ENCODE results near the gene MMP2. TPM values are rescaled to one million over a fixed set of nuclear protein-coding genes. Genes with fewer than 3 reads are reported as not detected.

Gene MMP2
- total and polyA plus RNA-seq, 2 of the 13 experiments (the other 11 are each of a cell fraction or from before 2014, with no cell fraction given) = 0.31 to 1.3 TPM

- TF ChIP-seq PATZ1 (CRISPR knock-in tag; IDR thresholded peaks at IDR 0.05) (peak; percentile 47; the same call in 1 of the 2 replicates), SAP130 (CRISPR knock-in tag; IDR thresholded peaks at IDR 0.05; ENCODE audit: low read depth) (0 out of 2 replicates have a peak, but pooled peaks have one; percentile 27), BCL6 (CRISPR knock-in tag; IDR thresholded peaks at IDR 0.05) (peak; percentile 77), HMG20A (CRISPR knock-in tag; IDR thresholded peaks at IDR 0.05; ENCODE audit: borderline replicate concordance) (peak; percentile 78; the same call in 1 of the 2 replicates), FOXO1 (CRISPR knock-in tag; IDR thresholded peaks at IDR 0.05) (0 out of 2 replicates have a peak, but pooled peaks have one; percentile 13), GABPA (IDR thresholded peaks at IDR 0.05; ENCODE audit: low read depth, low read length) (no peak), GABPA (CRISPR knock-in tag; IDR thresholded peaks at IDR 0.05; ENCODE audit: low read depth) (peak; percentile 31; the same call in 1 of the 2 replicates), PAX8 (CRISPR knock-in tag; IDR thresholded peaks at IDR 0.05; ENCODE audit: borderline replicate concordance) (no peak), TCF7 (IDR thresholded peaks at IDR 0.05; ENCODE audit: low read depth) (peak; percentile 49; the same call in 1 of the 2 replicates), HOMEZ (CRISPR knock-in tag; IDR thresholded peaks at IDR 0.05; ENCODE audit: low read depth) (peak; percentile 40; the same call in 1 of the 2 replicates), ZSCAN9 (CRISPR knock-in tag; IDR thresholded peaks at IDR 0.05; ENCODE audit: borderline replicate concordance) (no peak), SOX13 (IDR thresholded peaks at IDR 0.05) (no peak), SOX13 (CRISPR knock-in tag; conservative IDR thresholded peaks at IDR 0.05 in 1 of 2, IDR thresholded peaks at IDR 0.05 in 1 of 2) (peak in 1 of 2 experiments; percentile 49; a peak in 1 of 4 replicates), ZNF792 (CRISPR knock-in tag; IDR thresholded peaks at IDR 0.05) (no peak), HMG20B (CRISPR knock-in tag; conservative IDR thresholded peaks at IDR 0.05) (0 out of 2 replicates have a peak, but pooled peaks have one; percentile 33), GABPB1 (CRISPR knock-in tag; IDR thresholded peaks at IDR 0.05) (peak; percentile 14; the same call in 1 of the 2 replicates), ISL2 (CRISPR knock-in tag; IDR thresholded peaks at IDR 0.05) (0 out of 2 replicates have a peak, but pooled peaks have one; percentile 20)
- TF ChIP-seq, protein P1, sequence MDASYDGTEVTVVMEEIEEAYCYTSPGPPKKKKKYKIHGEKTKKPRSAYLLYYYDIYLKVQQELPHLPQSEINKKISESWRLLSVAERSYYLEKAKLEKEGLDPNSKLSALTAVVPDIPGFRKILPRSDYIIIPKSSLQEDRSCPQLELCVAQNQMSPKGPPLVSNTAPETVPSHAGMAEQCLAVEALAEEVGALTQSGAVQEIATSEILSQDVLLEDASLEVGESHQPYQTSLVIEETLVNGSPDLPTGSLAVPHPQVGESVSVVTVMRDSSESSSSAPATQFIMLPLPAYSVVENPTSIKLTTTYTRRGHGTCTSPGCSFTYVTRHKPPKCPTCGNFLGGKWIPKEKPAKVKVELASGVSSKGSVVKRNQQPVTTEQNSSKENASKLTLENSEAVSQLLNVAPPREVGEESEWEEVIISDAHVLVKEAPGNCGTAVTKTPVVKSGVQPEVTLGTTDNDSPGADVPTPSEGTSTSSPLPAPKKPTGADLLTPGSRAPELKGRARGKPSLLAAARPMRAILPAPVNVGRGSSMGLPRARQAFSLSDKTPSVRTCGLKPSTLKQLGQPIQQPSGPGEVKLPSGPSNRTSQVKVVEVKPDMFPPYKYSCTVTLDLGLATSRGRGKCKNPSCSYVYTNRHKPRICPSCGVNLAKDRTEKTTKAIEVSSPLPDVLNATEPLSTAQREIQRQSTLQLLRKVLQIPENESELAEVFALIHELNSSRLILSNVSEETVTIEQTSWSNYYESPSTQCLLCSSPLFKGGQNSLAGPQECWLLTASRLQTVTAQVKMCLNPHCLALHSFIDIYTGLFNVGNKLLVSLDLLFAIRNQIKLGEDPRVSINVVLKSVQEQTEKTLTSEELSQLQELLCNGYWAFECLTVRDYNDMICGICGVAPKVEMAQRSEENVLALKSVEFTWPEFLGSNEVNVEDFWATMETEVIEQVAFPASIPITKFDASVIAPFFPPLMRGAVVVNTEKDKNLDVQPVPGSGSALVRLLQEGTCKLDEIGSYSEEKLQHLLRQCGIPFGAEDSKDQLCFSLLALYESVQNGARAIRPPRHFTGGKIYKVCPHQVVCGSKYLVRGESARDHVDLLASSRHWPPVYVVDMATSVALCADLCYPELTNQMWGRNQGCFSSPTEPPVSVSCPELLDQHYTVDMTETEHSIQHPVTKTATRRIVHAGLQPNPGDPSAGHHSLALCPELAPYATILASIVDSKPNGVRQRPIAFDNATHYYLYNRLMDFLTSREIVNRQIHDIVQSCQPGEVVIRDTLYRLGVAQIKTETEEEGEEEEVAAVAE (CRISPR knock-in tag; IDR thresholded peaks at IDR 0.05; ENCODE audit: borderline replicate concordance) = peak; percentile 41; the same call in 1 of the 2 replicates
- TF ChIP-seq, protein P2, sequence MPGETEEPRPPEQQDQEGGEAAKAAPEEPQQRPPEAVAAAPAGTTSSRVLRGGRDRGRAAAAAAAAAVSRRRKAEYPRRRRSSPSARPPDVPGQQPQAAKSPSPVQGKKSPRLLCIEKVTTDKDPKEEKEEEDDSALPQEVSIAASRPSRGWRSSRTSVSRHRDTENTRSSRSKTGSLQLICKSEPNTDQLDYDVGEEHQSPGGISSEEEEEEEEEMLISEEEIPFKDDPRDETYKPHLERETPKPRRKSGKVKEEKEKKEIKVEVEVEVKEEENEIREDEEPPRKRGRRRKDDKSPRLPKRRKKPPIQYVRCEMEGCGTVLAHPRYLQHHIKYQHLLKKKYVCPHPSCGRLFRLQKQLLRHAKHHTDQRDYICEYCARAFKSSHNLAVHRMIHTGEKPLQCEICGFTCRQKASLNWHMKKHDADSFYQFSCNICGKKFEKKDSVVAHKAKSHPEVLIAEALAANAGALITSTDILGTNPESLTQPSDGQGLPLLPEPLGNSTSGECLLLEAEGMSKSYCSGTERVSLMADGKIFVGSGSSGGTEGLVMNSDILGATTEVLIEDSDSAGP (CRISPR knock-in tag; IDR thresholded peaks at IDR 0.05; ENCODE audit: borderline replicate concordance) = no peak
- TF ChIP-seq, protein P3, sequence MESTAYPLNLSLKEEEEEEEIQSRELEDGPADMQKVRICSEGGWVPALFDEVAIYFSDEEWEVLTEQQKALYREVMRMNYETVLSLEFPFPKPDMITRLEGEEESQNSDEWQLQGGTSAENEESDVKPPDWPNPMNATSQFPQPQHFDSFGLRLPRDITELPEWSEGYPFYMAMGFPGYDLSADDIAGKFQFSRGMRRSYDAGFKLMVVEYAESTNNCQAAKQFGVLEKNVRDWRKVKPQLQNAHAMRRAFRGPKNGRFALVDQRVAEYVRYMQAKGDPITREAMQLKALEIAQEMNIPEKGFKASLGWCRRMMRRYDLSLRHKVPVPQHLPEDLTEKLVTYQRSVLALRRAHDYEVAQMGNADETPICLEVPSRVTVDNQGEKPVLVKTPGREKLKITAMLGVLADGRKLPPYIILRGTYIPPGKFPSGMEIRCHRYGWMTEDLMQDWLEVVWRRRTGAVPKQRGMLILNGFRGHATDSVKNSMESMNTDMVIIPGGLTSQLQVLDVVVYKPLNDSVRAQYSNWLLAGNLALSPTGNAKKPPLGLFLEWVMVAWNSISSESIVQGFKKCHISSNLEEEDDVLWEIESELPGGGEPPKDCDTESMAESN (CRISPR knock-in tag; conservative IDR thresholded peaks at IDR 0.05) = no peak
Measured at GRCh38 chr16:55506083-55506482, 27.1 kb downstream of the MMP2 start (continued).

Data from HepG2 (cell line).